ENCODE results near the gene ZNF532.
"Not testable (repeated sequence)": the region's sequence is repeated elsewhere in the genome, so short reads cannot be mapped to it uniquely, and the experiment has no call there.

The ZNF532 gene

DNA sequence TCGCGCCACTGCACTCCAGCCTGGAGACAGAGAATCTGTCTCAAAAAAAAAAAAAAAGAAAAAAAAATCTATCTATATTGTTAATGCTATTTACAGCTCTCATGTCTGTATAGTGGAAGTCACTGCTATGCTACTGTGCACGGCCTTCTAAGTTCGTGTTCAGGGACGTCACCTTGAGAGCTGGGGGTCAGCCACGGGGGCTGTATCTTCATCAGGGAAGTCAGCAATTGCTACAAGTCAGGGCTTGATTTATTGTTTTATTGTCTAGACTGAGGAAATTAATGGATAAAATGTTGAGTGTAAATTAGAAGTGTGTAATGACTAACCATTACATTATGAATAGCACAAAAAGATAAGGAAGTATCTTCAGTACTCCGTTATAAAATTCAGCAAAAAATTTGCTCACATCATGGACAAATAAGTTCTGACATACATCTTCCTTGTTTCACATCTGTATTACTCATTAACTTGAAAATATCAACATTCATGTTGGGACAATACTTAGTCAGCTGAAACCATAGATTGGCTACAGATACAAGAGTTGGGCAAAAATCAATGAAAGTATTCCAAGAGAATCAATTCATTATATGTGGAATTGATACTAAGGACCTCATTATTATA, 138.4 kb downstream of the ZNF532 start:
- no peak for DNase-seq (ENCODE audit: low spot score)

GRCh38 chr18:59005262-59005661, 140.6 kb downstream of the ZNF532 start:
- DNase-seq (ENCODE audit: low spot score) = peak; percentile 70

DNA sequence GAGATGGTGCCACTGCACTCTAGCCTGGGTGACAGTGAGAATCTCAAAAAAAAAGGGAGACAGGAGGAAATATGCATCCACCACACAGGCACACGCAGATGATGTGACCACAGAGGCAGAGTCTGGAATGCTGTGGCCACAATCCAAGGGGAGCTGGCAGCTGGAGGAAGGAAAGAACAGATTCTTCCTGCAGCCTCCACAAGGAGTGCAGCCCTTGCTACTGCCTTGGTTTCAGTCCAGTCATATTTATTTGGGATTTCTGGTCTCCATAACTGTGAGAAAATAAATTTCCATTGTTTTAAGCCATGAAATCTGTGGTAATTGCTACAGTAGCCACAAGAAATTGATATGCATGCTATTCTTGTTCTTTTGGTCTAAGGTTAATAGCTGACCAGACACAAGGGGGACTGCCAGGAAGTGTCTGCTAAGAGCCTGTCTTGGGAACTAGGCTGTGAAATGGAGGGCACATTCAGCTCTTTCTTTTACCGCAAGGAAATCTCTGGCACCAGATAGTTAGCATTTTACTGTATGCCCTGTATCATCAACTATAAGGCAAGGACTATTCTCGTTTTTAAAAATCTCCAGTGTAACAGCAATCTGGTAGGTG, 141.9 kb downstream of the ZNF532 start:
- no peak for DNase-seq (ENCODE audit: low spot score)

- DNase-seq (ENCODE audit: low spot score) = no peak
These were observed 143.8 kb downstream of the ZNF532 start for GRCh38 chr18:59008302-59008974.

DNA sequence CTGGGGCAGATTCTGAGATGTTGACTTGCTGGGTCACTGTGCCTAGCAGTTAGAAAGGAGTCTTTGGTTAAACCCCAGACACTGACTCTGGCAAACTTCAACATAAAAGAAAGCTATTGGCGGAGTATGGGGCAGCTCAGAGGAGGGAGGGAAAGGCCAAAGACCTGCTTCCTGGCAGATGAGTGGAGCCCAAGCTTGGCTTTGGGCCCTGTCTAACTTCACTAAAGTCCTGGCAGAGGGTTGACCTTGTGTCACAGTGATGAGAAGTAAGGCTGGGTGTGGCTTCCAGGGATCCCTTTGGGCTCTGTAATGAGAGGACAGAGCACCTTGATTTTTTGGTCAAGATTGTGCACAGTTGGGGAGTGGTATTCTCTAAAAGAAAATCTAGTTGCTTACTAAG, 145.2 kb downstream of the ZNF532 start:
- no peak for DNase-seq (ENCODE audit: low spot score)

DNA sequence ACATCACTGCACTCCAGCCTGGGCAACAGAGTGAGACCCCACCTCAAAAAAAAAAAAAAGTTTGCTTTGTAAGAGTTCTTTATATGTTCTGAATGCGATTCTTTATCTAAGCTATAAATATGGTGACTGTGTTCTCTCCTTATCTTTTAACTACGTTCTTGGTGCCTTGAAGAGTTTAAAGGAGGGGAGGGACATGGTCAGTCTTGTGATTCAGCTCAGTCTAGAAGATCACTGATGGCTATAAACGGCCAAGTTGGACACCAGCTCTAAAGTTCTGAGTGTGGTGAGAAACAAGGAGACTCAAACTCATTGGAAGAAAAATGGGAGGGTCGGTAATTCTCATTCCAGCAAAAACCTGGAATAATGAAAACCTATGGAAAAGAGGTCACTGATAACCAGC, 146.6 kb downstream of the ZNF532 start:
- DNase-seq (ENCODE audit: low spot score) = no peak

- DNase-seq (ENCODE audit: low spot score) = no peak
These were observed 147.1 kb downstream of the ZNF532 start for GRCh38 chr18:59011786-59012185.

GRCh38 chr18:59012815-59013705, 148.4 kb downstream of the ZNF532 start:
- no peak for DNase-seq (ENCODE audit: low spot score)

DNA sequence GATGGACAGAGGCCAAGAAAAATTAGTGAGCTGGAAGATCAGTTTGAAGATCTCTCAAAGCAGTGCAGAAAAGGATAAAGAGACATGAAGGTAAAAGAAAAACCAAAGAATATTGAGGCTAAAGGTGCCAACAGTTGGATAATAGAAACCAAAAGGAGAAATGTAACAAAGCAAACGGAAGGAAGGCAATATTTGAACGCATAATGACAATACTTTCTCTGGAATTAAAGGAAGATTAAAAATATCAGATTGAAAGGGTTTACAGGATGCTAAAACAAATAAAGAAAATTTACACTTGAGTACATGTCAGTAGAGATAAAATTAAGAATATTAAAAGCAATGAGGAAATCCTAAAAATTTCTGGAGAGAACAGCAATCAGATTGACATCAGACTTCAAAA, 149.1 kb downstream of the ZNF532 start:
- no peak for DNase-seq (ENCODE audit: low spot score)

GRCh38 chr18:59015531-59016152, 151.0 kb downstream of the ZNF532 start:
- no peak for DNase-seq (ENCODE audit: low spot score)

DNA sequence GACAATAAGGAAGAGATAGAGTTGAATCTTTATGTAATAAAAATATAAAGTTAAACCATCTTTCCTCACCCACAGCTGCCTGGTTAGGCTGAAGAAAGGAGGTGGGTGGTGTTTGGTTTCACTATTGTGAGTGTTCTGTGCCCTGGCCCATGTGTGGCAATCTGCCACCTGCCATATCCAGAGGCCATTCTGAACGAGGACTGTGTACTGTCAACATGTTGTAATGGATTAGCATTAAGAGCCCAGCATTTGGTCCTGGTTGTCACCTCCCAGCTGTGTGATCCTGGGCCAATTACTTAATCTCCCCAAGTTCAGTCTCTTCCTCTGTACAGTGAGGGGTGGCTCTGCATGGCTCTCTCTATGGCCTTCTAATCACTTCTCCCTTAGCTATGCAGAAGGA, 156.8 kb downstream of the ZNF532 start:
- peak; percentile 73 for DNase-seq (ENCODE audit: low spot score)

- DNase-seq (ENCODE audit: low spot score) = peak; percentile 49
These were observed 157.7 kb downstream of the ZNF532 start for GRCh38 chr18:59022167-59022945.

DNA sequence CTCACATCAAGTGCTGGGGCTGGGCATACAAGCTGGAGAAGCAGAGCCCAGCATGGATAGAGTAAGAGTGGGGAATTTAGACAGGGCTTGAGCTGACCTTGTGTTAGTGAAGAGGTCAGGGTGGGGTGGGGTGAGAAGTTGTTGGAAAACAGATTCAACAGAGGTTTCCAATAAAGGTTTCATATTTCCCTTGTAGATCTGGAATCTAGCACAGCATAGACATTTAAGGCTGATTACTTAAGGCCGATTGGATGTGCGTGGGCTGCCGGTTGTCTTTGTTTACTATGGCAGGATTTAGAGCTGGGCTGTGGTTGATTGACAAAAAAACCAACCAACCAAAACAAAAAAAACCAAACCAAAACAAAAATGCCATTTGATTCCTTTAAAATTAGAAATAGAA, 160.2 kb downstream of the ZNF532 start:
- no peak for DNase-seq (ENCODE audit: low spot score)

DNA sequence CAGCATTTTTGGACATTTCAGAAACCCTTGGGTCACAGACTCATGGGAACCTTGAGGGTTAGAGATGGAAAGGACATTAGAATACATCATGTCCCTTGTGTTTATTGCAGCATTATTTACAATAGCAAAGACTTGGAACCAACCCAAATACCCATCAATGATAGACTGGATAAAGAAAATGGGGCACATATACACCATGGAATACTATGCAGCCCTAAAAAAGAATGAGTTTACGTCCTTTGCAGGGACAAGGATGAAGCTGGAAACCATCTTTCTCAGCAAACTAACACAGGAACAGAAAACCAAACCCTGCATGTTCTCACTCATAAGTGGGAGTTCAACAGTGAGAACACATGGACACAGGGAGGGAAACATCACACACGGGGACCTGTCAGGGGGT, 160.9 kb downstream of the ZNF532 start:
- not testable (repeated sequence) for DNase-seq (ENCODE audit: low spot score)

DNA sequence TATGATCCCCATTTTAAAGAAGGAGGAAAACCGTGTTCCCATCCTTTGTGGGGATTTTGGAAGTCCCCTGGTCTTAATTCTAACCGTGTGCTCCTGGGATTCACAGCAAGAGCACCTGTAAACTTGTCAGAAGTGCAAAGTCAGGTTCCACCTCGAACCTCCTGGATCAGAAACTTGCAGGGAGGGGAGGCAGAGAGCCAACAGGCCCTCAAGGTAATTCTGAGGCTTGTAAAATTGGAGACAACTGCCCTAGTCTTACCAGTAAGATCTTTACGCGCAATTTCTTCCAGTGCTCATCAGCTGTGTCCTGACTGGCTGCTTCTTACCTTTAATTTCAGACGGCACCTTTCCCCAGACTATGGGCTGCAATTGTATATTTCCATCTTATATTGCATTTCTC, 161.7 kb downstream of the ZNF532 start:
- DNase-seq (ENCODE audit: low spot score) = no peak

GRCh38 chr18:59026831-59027410, 162.2 kb downstream of the ZNF532 start:
- DNase-seq (ENCODE audit: low spot score) = no peak

- DNase-seq (ENCODE audit: low spot score) = no peak
These were observed 165.2 kb downstream of the ZNF532 start for GRCh38 chr18:59029663-59030429.

DNA sequence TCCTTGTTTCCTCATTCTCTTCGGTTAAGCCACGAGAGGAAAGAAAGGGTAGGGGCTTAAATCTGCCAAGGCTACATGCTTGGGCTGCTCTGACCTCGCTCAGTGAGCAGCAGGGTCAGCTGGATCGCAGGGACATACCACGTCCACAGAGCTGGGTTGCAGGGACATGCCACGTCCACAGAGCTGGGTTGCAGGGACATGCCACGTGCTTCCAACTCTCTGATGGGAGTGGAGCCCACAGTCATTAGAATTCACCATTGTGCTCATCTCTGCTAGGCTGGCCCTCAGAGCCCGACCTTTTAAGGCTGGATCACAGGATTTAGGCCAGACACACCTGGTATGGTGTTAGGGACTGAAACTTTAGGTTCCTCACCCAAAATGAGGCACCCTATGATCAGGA, 167.6 kb downstream of the ZNF532 start:
- no peak for DNase-seq (ENCODE audit: low spot score)

GRCh38 chr18:59033359-59033758, 168.7 kb downstream of the ZNF532 start:
- DNase-seq (ENCODE audit: low spot score) = no peak

- DNase-seq (ENCODE audit: low spot score) = no peak
These were observed 169.3 kb downstream of the ZNF532 start for GRCh38 chr18:59033974-59034373.

All from D341Med (cell line).